Natural killer cell (primary cell): ENCODE measurements around the gene CCL26. TPM values are rescaled to one million over a fixed set of nuclear protein-coding genes. Genes with fewer than 3 reads are reported as not detected.

Experiments used
- ATAC-seq, 3 donors: fragments of 150-1000 bp in 2 of 3; fragments of 200-7000 bp in 1 of 3; cut with Tn5 transposase; 1 replicate in 1 of 3; 2 replicates in 2 of 3; pipeline ENCODE4 v1.10.0; 2021; ENCODE audit warnings: mild to moderate bottlenecking in 2 of 3, moderate library complexity in 2 of 3
- DNase-seq, 2 donors: peaks; one replicate each; pipeline versions ENCODE4 v3.0.0 to v3.0.0-alpha.2; 2013 to 2021; ENCODE audit warnings: mixed read lengths in 1 of 2
- H3K27ac ChIP-seq: one replicate; pipeline ENCODE4 v1.5.1; 2013; ENCODE audit warnings: mild to moderate bottlenecking, low read length
- H3K27me3 ChIP-seq: one replicate; pipeline ENCODE4 v1.6.1; 2013; ENCODE audit warnings: low read length; ENCODE audit not compliant: control insufficient read depth, insufficient read depth
- H3K36me3 ChIP-seq: one replicate; pipeline ENCODE4 v1.6.1; 2013; ENCODE audit warnings: low read length; ENCODE audit not compliant: control insufficient read depth, insufficient read depth
- H3K4me1 ChIP-seq: one replicate; pipeline ENCODE4 v1.6.1; 2013; ENCODE audit warnings: low read length; ENCODE audit not compliant: control insufficient read depth, insufficient read depth
- H3K4me3 ChIP-seq: one replicate; pipeline ENCODE4 v1.5.1; 2013; ENCODE audit warnings: low read length
- H3K9me3 ChIP-seq: one replicate; pipeline ENCODE4 v1.6.1; 2013; ENCODE audit warnings: low read length; ENCODE audit not compliant: control insufficient read depth, insufficient read depth
- H3K27ac Mint-ChIP-seq, 2 donors: one replicate each; pipeline ENCODE4 v1.8.0; 2022; ENCODE audit warnings: mild to moderate bottlenecking in 2 of 2, mixed read lengths in 2 of 2, moderate library complexity in 1 of 2
- H3K27me3 Mint-ChIP-seq, 2 donors: one replicate each; pipeline ENCODE4 v1.8.0; 2022; ENCODE audit warnings: low read depth in 2 of 2, mixed read lengths in 2 of 2
- H3K36me3 Mint-ChIP-seq: one replicate; pipeline ENCODE4 v1.8.0; 2022; ENCODE audit warnings: mixed read lengths
- H3K4me1 Mint-ChIP-seq, 2 donors: one replicate each; pipeline ENCODE4 v1.8.0; 2022; ENCODE audit warnings: mixed read lengths in 2 of 2
- H3K4me3 Mint-ChIP-seq: one replicate; pipeline ENCODE4 v1.8.0; 2022; ENCODE audit warnings: mild to moderate bottlenecking, moderate library complexity, mixed read lengths
- H3K9me3 Mint-ChIP-seq, 2 donors: one replicate each; pipeline ENCODE4 v1.8.0; 2022; ENCODE audit warnings: mixed read lengths in 2 of 2
- CTCF ChIP-seq: fragments of 200-600 bp; IDR thresholded peaks from one replicate; pipeline ENCODE4 v1.8.0; 2022; ENCODE audit warnings: antibody characterized with exemption
- whole genome bisulfite sequencing: methylation state at CpG from one replicate; pipeline ENCODE4 v1.1.7; 2013; ENCODE audit warnings: missing lambda C conversion rate; ENCODE audit not compliant: insufficient coverage; 5-methylcytosine and 5-hydroxymethylcytosine counted together
- intact Hi-C: fragments of 100-400 bp; cut with micrococcal nuclease; formaldehyde crosslinking; loops from one replicate; pipeline ENCODE4 v1.14.2; 2022
- total RNA-seq, 4 donors: library from RNA; stranded (reverse); fragments of 120-200 nt in 1 of 4; gene quantifications; one replicate each; pipeline versions ENCODE4 v1.2.3 to v1.2.4, GENCODE V29; 2013 to 2022

CCL26 gene
- total RNA-seq, 3 donors from 2014 or later (not counting 1 experiment from before 2014, with no cell fraction given): not detected

- H3K27me3 ChIP-seq: no peaks in the 10 kb centered on the region
- Mint-ChIP-seq H3K27ac (peak overlapping the region; percentile 95 to 97), H3K36me3 (no peaks in the 10 kb centered on the region), H3K4me3 (peak overlapping the region; percentile 100), H3K9me3 (no peaks in the 10 kb centered on the region), H3K4me1 (peaks cover 28 to 37% of the 10 kb centered on the region in 2 donors), H3K27me3 (peaks cover 3 to 19% of the 10 kb centered on the region in 2 donors)
- no peak for TF ChIP-seq CTCF
- peak overlapping the region; percentile 83 for H3K27ac ChIP-seq
- no peak for ATAC-seq
- H3K9me3 ChIP-seq: no peaks in the 10 kb centered on the region
- peak overlapping the region; percentile 96 for H3K4me3 ChIP-seq
- WGBS: 16% methylated on average over 16 of the region's 18 CpGs
- peaks cover 29% of the 10 kb centered on the region for H3K4me1 ChIP-seq
- DNase-seq: no peak
- intact Hi-C loops: loop anchor here (5.0 kb wide), 1 partner anchor 121 kb away; no protein-coding TSS in a partner anchor
- no peaks in the 10 kb centered on the region for H3K36me3 ChIP-seq
Measured at GRCh38 chr7:75737856-75738603, 34.0 kb downstream of the CCL26 start.

GRCh38 chr7:75735581-75736350, 36.2 kb downstream of the CCL26 start:
- peaks cover 45 to 56% of the 10 kb centered on the region in 2 donors for H3K4me1 Mint-ChIP-seq
- no peak overlapping the region for H3K27ac Mint-ChIP-seq
- 94% methylated on average over 7 of the region's 9 CpGs for WGBS
- intact Hi-C loops: loop anchor here (5.0 kb wide), 1 partner anchor 118 kb away; no protein-coding TSS in a partner anchor
- DNase-seq (no peak), ATAC-seq (no peak)
- H3K4me3 ChIP-seq: no peak overlapping the region
- TF ChIP-seq CTCF: no peak
- no peaks in the 10 kb centered on the region for H3K9me3 ChIP-seq
- H3K9me3 Mint-ChIP-seq: no peaks in the 10 kb centered on the region
- H3K27me3 ChIP-seq: no peaks in the 10 kb centered on the region
- peaks cover 1 to 19% of the 10 kb centered on the region in 2 donors for H3K27me3 Mint-ChIP-seq
- H3K36me3 Mint-ChIP-seq: no peaks in the 10 kb centered on the region
- no peaks in the 10 kb centered on the region for H3K36me3 ChIP-seq
- no peak overlapping the region for H3K27ac ChIP-seq
- H3K4me3 Mint-ChIP-seq: no peak overlapping the region
- peaks cover 46% of the 10 kb centered on the region for H3K4me1 ChIP-seq

- Mint-ChIP-seq H3K4me3 (no peak overlapping the region), H3K27me3 (peaks cover 2 to 17% of the 10 kb centered on the region in 2 donors), H3K27ac (no peak overlapping the region), H3K36me3 (no peaks in the 10 kb centered on the region), H3K9me3 (no peaks in the 10 kb centered on the region), H3K4me1 (peaks cover 45 to 57% of the 10 kb centered on the region in 2 donors)
- H3K4me1 ChIP-seq: peaks cover 50% of the 10 kb centered on the region
- intact Hi-C loops: loop anchor here (5.0 kb wide), 1 partner anchor 118 kb away; no protein-coding TSS in a partner anchor
- H3K9me3 ChIP-seq: no peaks in the 10 kb centered on the region
- no peak for TF ChIP-seq CTCF
- H3K27me3 ChIP-seq: no peaks in the 10 kb centered on the region
- no peaks in the 10 kb centered on the region for H3K36me3 ChIP-seq
- DNase-seq (no peak), ATAC-seq (no peak)
- no peak overlapping the region for H3K4me3 ChIP-seq
- no peak overlapping the region for H3K27ac ChIP-seq
- WGBS: 89% methylated on average over 7 of the region's 9 CpGs
Measured at GRCh38 chr7:75734586-75735458, 37.2 kb downstream of the CCL26 start.
